SK-N-DZ (cell line): ENCODE data around the gene CDKN1A.
"Not testable (repeated sequence)": the region's sequence is repeated elsewhere in the genome, so short reads cannot be mapped to it uniquely, and the experiment has no call there.

ENCODE experiments used
- DNase-seq: peaks from one replicate; pipeline ENCODE4 v3.0.0-alpha.2; 2015; ENCODE audit warnings: low spot score

CDKN1A gene

DNA sequence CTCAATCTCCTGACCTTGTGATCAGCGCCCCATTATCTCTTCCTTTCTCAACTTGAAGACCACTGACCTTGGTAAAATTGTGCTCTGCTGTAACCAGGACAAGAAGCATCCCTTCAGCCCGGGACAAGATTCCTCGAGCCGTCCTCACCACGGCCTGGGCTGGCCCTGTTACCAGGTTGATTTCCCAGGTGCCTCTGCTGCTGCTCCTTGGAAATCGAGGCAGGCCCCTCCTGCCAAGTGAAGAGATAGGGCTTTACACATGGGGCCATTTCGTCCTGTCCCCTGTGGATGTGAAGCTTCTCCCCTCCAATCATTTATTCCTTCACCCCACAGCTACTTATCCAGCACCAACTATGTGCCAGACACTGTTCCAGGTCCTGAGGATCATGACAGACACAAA is 40.6 kb downstream of the CDKN1A start:
- no peak for DNase-seq

DNA sequence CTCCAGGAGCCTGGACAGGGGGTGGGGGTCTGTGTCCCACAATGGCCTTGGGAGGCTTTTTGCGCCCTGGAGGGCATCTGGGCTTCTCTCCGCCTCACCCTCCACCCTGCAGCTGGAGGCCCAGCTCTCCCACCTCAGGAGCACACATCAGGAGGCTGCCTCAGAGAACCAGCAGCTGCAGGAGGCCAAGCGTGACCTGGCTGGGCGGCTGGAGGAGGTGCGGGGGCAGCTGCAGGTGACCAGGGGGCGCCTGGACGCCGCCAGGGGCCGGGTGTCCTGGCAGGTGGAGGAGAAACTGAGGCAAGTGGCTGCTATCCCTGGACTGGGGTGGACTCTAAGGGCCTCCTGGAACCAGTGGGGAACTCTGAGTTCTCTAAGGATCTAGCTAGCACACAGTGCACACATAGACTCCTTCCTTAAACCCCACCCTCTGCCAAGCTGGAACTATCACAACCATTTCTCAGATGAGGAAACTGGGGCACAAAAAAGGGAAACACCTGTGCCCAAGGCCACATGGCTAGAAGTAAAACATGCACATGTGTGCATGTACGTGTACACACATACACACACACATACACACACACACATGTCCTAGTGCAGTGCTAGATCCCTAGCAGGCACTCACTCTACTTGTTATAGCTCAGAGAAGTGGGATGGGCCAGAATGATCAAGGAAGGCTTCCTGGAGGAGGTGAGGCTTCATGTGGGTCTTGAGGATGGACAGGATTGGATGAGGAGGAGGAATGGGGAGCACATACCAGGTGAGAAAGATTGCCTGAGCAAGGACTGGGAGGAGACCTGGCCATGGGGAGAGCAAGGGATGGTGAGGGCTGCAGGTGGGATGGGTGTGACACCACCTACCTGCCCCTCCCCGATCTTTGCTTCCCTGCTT is 42.0 kb downstream of the CDKN1A start:
- DNase-seq: no peak

DNA sequence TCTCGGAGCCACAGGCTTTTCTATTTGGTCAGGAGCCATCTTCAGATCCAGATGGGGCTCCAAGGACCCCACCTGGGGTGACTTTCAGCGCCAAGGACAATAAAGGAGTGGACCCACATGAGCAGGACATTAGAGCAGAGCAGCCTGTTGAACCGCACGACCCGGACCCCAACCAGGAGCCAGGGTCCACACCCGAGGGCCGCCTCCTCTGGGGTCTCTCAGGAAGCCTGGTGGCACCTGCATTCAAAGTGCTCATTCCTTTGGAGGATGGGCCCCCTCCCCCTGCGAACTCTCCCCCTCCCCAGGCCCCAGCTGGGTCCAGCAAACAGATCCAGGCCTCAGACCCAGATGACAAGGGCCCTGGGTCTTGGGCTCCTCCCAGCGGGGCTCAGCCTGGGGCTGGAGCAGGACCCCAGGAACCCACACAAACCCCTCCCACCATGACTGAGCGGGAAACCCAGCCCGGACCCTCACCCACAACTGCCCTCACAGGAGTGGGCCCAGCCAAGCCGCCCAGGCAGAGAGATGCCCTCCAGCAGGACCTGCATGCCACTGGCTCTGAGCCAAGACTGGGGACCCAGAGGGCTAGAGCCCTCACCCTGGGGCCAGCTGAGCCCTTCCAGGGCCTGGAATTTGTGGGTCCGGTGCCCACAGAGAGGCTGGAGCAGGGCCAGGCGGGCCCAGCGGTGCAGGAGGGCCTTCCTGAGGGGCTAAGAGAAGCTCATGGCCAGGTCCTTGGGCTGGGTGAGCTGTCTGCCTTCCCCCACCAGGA is 43.0 kb downstream of the CDKN1A start:
- DNase-seq: no peak

DNA sequence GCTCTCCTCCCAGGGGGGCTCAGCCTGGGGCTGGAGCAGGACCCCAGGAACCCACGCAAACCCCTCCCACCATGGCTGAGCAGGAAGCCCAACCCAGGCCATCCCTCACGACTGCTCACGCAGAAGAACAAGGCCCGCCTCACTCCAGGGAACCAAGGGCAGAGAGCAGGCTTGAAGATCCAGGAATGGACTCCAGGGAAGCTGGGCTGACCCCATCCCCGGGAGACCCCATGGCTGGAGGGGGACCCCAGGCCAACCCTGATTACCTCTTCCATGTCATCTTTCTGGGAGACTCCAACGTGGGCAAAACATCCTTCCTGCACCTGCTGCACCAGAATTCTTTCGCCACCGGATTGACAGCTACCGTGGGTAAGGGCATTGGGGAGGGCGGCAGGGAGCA is 43.9 kb downstream of the CDKN1A start:
- no peak for DNase-seq

DNA sequence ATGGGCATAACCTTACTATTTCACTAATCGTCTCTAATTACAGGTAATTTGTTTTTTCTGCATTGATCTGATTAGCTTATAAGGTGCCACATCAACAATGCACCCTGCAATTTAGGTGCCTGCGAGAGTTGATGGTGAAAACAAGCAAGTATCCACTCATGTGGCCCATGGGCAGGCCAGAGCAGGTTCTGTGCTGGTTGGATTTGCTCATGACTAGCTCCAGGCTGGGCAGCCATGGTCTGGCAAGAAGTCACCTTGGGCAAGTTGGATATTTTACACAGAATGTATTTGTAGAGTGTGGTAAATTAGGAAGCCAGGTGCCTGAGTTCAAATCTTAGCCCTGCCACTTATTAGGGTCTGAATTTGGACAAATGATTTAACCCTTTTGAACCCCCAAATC is 44.4 kb downstream of the CDKN1A start:
- DNase-seq: no peak

DNA sequence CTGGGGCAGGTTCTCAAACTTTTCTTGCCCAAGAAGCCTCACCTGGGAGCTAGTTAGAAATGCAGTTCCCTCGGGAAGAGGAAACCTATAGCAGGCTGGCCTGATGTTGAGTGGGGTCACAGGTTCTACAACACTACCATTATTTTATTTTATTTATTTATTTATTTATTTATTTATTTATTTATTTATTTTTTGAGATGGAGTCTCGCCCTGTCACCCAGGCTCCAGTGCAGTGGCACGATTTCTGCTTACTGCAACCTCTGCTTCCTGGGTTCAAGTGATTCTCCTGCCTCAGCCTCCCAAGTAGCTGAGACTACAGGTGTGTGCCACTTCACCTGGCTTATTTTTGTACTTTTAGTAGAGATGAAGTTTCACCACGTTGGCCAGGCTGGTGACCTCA is 45.5 kb downstream of the CDKN1A start:
- not testable (repeated sequence) for DNase-seq

DNA sequence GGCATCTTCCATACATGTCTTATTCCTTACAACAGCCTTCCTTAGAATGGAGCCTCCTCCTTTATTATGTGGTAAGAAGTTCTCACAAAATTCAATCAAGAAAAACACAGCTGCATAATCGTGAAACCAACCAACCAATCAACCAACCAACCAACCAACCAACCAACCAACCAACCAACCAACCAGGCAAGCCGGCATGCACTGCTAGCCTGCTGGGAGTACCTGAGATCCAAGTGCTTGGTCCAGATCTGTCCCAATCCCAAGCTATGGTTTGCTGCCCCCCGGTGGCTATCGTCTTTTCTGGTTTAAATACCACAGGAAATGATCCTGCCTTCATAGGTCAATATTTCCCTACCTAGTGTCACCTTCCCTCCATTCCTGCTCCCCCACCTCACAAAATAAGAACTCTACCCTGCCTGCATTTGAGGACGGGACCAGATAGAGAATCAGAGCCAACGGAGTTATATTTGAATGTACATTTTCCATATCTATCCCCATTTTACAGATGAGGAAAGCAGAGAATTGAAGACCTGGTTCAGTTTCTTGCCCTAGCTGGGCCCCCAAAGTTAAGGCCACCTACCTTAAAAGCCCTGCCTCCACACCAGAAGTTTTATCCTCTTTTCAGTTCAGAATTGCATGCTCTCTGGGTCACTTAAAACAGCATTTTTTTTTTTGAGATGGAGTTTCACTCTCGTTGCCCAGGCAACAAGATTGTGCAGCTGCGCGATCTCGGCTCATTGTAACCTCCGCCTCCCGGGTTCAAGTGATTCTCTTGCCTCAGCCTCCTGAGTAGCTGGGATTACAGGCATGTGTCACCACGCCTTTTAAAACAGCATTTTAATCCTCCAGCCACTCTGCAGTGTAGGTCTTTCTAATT is 46.2 kb downstream of the CDKN1A start:
- peak; percentile 52 for DNase-seq

DNA sequence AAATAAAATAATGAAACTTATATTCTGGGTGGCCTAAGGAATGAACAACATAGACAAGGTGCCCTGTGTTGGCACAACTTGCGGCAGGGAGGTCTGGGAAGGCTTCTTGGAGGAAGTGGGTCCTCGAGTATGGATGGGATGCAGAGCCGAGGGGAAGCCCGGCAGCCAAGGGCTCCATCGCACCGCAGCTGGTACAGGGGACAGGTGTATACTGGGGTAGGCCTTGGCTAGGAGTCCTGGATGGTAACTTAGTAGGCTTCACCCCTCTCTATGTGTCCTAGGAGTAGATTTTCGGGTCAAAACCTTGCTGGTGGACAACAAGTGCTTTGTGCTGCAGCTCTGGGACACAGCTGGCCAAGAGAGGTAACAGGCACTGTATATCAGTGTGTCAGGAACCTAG is 47.1 kb downstream of the CDKN1A start:
- DNase-seq: no peak

DNA sequence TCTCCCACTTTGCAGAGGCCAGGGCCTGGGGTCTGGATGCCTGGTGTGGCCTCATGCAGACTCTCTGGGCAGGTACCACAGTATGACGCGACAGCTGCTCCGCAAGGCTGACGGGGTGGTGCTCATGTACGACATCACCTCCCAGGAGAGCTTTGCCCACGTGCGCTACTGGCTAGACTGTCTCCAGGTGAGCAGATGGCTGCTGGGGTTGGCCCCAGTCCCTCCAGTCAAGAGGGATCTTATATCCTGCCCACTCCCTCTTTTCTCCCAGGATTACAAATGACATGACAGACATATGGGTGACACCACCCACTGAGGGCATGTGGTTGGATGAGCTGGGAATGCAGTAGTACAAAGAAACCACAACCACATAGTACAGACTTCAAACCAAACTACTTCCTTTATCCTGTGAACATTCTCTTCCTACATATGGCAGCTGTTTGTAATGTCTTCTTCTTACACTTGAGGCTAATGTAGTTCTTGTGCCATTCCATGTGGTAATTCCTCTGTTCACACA is 49.0 kb downstream of the CDKN1A start:
- no peak for DNase-seq

DNA sequence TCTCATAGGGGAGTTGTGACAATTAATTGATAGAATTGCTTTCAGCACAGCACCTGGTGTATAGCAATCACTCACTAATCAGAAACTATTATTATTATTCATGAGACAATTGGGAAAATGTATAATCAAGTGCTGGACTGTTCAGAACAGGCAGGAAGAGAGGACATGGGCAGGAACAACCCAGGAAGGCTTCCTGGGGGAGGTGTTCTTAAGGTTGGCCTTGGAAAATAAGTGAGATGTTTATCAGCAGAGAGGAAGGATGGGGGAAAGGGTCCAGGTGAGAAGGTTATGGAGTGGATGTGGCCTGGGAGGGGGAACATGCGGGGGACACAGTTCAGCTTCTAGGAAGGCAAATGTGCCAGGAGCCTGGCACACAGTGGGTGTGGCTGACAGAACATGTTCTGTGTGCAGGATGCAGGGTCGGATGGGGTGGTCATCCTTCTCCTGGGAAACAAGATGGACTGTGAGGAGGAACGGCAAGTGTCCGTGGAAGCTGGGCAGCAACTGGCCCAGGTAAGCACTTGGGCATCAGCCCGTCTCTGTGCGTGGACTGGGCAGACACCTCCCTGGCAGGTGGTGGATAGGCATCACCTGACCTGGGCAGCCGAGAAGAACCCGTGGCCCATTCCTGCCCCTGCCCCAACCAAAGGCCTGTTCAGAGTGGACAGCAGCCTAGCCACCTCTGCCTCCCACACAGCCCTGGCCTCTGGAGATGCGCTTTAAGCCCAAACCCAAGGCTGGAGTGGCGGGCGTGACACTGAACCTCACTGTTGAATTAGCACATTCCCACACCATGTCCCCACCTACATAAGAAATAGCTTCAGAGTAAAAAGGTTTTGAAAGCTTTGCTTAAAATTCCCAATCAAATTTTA is 50.0 kb downstream of the CDKN1A start:
- no peak for DNase-seq

DNA sequence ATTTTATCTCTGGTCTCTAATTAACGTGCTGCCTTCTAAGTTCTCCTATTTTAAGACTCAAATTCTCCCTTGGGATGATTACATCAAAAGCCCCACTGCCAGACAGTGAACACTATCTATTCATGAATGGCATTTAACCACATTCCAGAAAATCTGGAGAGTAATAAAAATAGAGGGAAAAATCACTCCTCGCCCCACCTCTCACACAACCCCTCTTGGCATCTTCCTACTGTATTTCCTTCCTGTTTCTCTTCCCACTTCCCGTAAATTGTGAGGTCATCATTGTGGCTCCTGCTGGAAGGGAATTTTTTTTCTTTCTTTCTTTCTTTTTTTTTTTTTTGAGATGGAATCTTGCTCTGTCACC is 50.6 kb downstream of the CDKN1A start:
- DNase-seq: no peak

DNA sequence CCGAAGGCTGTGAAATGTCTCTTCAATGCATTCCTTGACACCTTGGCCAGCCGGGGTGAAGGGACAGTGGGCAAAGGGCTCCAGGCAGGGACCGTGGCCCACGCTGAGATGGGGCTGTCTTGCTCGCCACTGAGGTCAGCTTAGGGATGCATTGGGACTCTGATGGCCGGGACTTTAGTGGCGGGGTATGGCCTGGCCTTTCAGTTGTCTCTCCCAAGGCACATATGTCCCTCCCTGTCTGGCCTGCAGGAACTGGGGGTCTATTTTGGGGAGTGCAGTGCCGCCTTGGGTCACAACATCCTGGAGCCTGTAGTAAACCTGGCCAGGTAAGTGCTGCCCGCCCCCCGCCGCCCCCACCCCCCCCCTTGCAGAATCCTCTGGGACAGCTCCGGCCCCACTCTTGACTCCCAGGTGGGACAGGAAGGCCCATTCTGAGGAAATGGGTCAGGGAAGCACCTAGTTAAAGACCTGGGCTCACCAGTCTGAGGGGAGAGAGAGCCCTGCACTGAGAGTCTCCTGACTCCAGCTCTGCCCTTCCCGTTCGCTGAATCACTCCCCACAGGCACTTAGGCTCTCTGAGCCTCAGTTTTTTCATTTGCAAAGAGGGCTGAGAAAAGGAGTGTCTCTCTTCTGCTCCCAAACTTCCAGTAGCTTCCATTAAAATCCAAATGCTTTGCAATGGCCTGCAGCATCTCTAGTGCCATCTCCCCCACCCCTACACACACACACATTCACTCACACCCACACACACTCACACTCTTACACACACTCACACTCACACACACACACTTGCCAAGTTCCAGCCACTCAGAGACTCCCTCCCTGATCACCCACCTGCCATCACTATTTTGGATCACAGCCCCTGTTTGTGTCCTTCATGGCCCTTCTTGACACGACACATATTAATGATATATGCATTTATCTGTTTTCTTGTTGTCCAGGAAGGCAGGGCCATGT is 52.2 kb downstream of the CDKN1A start:
- DNase-seq: no peak

DNA sequence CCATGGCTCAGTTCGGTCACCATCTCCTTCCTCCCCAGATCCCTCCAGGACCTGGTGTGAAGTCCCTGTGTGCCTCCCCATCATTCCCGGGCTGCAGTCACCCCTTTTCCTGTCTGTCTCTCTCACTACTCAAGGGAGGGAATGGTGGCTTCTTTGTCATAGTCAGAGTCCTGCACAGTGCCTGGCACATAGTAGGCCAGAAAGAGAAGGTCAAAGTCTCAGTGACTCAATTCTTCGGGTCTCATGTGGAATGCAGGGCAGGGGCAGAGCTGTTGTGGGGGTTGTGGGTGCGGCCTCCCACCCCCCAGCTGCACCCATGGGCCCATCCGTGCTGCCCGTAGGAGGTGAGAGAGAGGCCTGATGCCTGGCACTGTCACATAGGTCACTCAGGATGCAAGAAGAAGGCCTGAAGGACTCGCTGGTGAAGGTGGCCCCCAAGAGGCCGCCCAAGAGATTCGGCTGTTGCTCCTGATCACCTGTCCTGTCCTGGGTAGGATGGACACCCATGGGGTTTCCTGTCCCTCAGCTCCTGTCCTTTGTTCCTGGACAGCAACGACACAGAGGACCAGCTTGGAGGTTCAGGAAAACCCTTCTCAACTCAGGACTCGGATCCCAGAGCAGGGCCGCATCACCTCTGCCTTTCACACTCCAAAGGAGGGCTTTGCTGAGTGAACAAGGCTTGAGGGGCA is 53.3 kb downstream of the CDKN1A start:
- DNase-seq: no peak

DNA sequence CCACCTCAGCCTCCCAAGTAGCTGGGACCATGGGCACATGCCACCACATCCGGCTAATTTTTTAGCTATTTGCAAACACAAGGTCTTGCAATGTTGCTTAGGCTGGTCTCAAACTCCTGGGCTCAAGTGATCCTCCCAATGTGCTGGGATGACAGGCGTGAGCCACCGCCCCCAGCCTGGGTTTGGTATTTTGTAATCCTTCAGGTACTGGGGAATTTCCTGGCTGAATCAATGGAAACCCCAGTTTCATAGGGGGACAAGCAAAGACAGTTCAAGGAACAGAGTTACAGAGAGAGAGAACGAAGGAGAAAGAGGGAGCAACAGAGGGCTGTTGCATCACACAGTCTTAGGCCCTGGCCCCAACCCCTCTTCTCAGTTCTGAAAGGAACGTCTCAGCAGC is 54.8 kb downstream of the CDKN1A start:
- DNase-seq: no peak

DNA sequence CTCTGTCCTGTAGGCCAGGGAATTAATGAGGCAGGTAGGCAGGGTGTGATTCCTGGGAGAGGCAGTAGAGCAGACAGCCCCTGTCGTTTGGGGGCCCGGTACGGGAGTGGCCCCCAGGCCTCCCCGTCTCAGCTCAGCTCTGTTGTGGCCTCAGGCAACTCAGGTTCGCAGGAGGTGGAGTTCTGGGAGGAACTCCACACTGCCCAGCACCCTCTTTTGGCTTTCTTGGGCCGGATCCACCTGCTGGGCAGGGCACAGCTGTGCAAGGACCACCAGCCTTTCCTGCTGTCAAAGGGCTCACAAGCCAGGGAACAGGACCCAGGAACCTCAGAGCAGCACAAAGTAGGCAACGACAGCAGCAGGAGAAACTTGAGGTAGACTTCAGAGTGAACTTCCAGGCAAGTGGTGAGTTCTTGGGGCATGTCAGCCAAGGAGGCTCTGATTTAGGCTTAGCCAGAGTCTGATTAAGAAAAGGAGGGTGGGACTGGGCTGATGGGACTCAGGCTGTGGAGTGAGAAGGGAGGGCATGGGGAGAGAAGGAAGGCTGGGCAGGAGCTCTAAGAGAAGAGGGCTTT is 56.1 kb downstream of the CDKN1A start:
- DNase-seq: no peak

DNA sequence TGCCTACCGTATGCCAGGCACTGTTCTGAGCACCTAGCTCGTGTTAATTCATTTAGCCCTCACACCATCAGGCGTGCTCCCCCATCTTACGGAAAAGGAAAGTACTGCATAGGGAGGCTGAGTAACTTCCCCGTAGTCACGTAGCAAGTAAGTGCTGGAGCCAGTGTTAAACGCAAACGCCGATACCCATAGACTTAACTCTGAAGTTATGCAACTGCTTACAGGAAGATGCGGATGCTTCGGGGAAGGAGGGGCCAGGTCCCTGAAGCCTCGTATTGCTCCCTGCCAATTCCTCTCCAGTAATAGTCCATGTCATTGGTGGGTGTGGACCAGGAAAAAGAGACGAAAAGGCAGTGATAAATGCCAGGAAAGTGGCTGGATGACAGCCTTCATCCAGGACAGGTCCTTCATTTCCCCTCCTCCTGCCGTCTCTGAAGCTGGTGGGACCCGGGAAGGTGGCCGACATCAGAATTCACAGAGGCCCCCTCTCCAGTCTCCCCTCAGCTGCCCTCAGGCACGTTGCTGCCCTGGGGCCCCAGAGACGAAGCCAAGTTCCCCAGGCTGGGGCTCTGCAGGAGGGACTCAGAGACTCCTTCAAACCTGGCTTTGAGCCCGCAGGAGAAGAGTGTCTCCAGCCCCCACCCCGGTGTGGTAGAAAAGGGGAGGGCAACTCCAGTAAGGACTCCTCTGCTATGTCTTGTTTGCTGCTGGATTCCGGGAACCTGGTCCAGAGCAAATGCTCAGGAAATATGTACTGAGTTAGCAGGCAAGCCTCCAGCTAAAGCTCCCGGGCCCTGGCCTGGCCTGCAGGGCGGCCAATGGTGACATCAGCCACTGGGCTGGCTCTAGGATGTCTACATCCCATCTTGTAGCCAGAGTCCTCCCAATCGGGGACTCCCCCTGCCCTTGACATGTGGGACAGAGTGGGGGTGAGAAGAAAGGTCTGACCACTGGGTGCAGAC is 56.9 kb downstream of the CDKN1A start:
- DNase-seq: no peak
